HUDEP-2 (cell line): ENCODE measurements around the gene RIN3.

Experiments
- DNase-seq, 76 experiments: peaks; one replicate each; lab custom pipeline; 2025; ENCODE audit not compliant: unreplicated experiment in 76 of 76; lab: John Stamatoyannopoulos, UW

RIN3 gene

GRCh38 chr14:92507174-92507768, 6.3 kb upstream of the RIN3 start:
- DNase-seq = peak in 10 of 76 experiments; percentile 8 to 41 (median 22)

GRCh38 chr14:92510972-92511371, 2.6 kb upstream of the RIN3 start:
- DNase-seq = no peak

GRCh38 chr14:92511453-92512238, 1.9 kb upstream of the RIN3 start:
- DNase-seq = no peak

- no peak for DNase-seq
These were observed 776 bp upstream of the RIN3 start for GRCh38 chr14:92512807-92513203.

GRCh38 chr14:92513966-92514843, 624 bp downstream of the RIN3 start:
- peak in 16 of 76 experiments; percentile 11 to 47 (median 26) for DNase-seq

- peak in 1 of 76 experiments; percentile 28 for DNase-seq
These were observed 1.4 kb downstream of the RIN3 start for GRCh38 chr14:92514844-92515514.

GRCh38 chr14:92515546-92516343, 2.2 kb downstream of the RIN3 start:
- DNase-seq = peak in 1 of 76 experiments; percentile 5

- DNase-seq = no peak
These were observed 2.9 kb downstream of the RIN3 start for GRCh38 chr14:92516344-92516965.

- peak in 3 of 76 experiments; percentile 4 to 20 (median 10) for DNase-seq
These were observed 3.5 kb downstream of the RIN3 start for GRCh38 chr14:92516966-92517506.

GRCh38 chr14:92517761-92518160, 4.2 kb downstream of the RIN3 start:
- DNase-seq = no peak

GRCh38 chr14:92519246-92520101, 5.9 kb downstream of the RIN3 start:
- no peak for DNase-seq

GRCh38 chr14:92520102-92521057, 6.8 kb downstream of the RIN3 start:
- no peak for DNase-seq

- DNase-seq = no peak
These were observed 7.5 kb downstream of the RIN3 start for GRCh38 chr14:92521058-92521415.

- DNase-seq = no peak
These were observed 10.2 kb downstream of the RIN3 start for GRCh38 chr14:92523752-92524151.

GRCh38 chr14:92524602-92525185, 11.1 kb downstream of the RIN3 start:
- no peak for DNase-seq

- no peak for DNase-seq
These were observed 11.9 kb downstream of the RIN3 start for GRCh38 chr14:92525322-92526095.
